ENCODE measurements around the gene KCNIP1.

The KCNIP1 gene

DNA sequence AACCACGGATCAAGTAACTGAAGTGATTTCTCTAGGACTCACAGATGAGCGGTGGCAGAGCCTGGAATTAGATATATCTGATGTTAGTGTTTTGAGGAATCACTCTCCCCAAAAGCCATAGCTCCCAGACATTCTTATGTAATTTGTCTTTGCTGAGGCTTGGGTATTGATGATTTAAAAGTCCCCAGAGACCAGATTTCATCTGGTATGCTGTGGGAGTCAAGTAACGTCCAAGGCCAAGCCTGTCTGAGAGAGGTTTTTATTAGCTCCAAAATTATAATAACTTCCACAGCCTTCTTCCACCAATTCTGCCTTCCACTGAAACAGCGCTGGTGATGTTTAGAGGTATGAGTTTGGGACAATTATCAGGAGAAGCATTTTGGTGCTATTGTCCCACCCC lies 21.3 kb upstream of the KCNIP1 start:
- TF ChIP-seq, protein P1, sequence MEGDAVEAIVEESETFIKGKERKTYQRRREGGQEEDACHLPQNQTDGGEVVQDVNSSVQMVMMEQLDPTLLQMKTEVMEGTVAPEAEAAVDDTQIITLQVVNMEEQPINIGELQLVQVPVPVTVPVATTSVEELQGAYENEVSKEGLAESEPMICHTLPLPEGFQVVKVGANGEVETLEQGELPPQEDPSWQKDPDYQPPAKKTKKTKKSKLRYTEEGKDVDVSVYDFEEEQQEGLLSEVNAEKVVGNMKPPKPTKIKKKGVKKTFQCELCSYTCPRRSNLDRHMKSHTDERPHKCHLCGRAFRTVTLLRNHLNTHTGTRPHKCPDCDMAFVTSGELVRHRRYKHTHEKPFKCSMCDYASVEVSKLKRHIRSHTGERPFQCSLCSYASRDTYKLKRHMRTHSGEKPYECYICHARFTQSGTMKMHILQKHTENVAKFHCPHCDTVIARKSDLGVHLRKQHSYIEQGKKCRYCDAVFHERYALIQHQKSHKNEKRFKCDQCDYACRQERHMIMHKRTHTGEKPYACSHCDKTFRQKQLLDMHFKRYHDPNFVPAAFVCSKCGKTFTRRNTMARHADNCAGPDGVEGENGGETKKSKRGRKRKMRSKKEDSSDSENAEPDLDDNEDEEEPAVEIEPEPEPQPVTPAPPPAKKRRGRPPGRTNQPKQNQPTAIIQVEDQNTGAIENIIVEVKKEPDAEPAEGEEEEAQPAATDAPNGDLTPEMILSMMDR (IDR thresholded peaks at IDR 0.05; ENCODE audit: low read depth, low read length) = no peak
- DNase-seq (ENCODE audit: extremely low read depth, low read depth) = no peak

DNA sequence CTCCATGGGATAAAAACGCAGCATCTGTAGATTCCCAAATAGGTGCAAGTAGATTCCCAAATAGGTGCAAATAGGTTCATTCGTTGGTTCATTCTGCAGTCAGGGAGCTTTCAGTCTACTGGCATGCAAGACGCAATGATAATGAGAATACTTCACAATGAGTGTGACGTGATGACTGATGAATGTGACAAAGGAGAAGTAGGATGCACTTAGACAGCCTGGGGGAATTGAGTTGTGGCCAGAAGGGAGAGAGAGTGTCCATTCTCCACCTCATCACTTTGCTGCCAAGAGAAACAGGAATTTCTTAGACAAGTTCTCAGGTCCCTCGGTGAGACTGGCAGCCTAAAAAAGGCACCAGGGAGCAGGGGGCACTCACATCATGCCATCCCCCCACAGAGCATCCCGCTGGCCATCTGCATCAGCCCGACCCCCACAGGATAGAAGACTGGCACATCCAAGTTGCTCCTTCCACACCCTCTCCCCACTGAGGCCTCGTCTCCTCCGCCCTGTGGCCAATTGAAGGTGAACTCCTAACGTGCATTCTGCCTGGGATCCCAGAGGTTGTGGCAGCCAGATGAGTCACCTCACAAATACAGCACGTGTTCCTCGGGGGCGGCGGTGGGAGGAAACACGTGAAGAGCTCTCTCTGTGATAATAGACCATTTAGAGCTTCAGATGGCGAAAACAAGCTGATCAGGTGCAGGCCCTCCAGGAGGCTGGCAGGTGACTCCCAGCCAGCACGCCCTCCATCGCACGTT lies 19.9 kb upstream of the KCNIP1 start:
- TF ChIP-seq, protein P1 (IDR thresholded peaks at IDR 0.05; ENCODE audit: low read depth, low read length) = no peak
- DNase-seq (ENCODE audit: extremely low read depth, low read depth) = no peak

DNA sequence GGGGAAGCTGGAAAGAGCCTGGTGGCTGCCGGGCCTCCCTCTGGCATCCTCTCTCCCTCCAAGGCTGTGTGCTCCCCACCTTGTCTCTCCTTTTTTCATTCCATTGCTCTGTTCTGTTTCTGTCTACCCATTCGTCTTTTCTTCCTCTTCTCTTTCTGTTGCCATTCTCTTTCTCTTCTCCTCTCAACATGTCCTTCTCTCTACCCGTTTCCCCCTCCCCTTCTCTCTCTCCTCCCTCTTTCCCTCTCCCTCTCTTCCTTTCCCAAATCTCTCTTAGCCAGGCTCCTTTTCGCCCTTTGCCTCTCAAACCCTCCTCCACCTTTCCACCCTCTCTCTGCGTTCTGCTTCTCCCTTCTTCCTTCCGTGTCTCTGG lies 19.4 kb upstream of the KCNIP1 start:
- no peak for DNase-seq (ENCODE audit: extremely low read depth, low read depth)
- TF ChIP-seq, protein P1 (IDR thresholded peaks at IDR 0.05; ENCODE audit: low read depth, low read length) = no peak

DNA sequence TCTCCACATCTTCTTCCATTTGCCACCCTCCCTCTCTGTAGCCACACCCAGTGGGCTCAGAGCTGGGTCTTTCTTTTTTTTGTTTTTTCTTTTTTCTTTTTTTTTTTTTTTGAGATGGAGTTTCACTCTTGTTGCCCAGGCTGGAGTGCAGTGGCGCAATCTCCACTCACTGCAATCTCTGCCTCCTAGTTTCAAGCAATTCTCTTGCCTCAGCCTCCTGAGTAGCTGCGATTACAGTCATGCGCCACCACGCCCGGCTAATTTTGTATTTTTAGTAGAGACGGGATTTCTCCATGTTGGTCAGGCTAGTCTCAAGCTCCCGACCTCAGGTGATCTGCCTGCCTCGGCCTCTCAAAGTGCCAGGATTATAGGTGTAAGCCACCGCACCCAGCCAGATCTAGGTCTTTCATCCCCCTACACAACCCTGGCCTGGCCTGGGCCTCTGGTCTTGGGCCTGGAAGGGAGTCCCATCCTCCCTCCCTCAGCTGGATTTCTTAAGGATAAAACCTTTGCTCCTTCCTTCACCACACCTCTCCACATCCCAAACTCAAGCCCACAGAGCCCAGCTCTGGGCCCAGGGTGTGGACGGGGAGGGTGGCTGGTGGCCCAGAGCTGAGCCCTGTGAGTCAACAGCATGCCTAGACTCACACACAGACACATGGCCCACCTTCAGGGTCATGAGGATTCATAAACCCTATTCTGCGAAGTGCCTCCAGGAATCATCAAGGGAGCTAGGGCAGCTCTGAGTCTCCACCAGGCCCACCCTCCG lies 18.8 kb upstream of the KCNIP1 start:
- TF ChIP-seq, protein P1 (IDR thresholded peaks at IDR 0.05; ENCODE audit: low read depth, low read length) = no peak
- no peak for DNase-seq (ENCODE audit: extremely low read depth, low read depth)

DNA sequence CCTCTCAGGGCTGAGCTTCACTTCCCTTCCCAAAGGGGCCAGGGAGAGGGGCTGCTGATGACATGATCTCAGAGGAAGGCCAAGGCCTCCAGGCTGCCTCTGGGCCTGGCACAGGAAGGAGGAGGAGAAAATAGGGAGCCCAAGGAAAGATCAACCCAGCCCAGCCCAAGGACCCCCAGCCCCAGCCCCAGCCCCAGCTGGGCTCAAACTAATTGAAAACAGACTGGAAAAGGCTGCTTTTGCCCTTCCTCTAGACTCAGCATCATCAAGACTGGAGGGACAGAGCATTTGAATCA lies 18.3 kb upstream of the KCNIP1 start:
- no peak for DNase-seq (ENCODE audit: extremely low read depth, low read depth)

DNA sequence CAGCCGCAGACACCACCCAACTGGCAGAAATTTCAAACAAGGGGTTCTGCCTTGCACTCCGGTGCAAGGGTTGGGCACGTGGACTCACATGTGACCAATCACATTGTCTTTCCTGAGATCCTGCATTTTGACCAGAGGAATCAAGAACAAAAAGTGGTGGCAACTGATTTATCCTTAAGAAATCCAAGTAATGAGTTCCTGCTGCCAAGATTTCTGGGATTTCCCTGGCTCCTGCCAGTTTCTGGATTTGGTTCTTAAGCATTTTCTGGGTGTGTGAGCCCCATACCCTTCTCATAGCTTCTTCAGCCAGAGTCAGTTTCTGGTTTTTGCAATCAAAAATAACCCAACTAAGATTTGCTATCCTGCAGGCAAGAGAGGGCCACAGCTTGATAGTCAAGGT lies 17.4 kb upstream of the KCNIP1 start:
- DNase-seq (ENCODE audit: extremely low read depth, low read depth) = no peak

More for the DNA sequence above, 18.3 kb upstream of the KCNIP1 start:
- TF ChIP-seq, protein P1 (IDR thresholded peaks at IDR 0.05; ENCODE audit: low read depth, low read length) = no peak

DNA sequence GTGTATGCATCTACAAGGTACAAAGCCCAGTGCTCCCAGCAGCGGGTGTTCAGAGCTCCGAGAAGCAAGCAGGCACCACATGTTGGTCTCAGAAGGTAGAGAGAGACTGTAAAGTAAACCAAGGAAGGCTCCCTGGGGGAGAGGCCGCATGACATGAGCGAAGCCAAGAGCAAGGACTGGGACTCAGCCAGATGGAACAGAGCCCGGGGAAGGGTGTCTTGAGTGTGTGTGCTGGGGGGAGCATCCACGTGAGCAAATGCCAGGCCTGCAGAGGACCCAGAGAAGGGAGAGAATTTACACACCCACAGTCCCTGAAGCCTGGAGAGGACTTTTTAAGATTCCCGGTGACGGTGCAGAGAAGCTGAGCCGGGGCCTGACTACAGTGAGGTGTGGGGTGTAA lies 15.2 kb upstream of the KCNIP1 start:
- TF ChIP-seq, protein P1 (IDR thresholded peaks at IDR 0.05; ENCODE audit: low read depth, low read length) = no peak
- no peak for DNase-seq (ENCODE audit: extremely low read depth, low read depth)

More for the DNA sequence above, 17.4 kb upstream of the KCNIP1 start:
- TF ChIP-seq, protein P1 (IDR thresholded peaks at IDR 0.05; ENCODE audit: low read depth, low read length) = no peak

All from AG09319 (cell line).